Measurements from ENCODE around the gene SLC6A18.

DNA sequence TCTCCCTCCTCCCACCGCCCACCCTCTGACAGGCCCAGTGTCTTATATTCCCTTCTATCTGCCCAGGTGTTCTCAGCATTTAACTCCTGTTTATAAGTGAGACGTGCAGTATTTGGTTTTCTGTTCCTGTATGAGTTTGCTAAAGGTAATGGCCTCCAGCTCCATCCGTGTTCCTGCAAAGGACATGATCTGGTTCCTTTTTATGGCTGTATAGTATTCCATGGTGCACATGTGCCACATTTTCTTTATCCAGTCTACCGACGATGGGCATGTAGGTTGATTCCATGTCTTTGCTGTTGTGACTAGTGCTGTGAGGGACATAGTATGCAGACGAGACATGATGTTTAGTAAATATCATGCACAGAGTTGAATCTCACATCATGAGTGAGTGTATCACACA lies 30.8 kb upstream of the SLC6A18 start:
- TF ChIP-seq POLR2A (IDR thresholded peaks at IDR 0.05) = no peak
- TF ChIP-seq, protein P1, sequence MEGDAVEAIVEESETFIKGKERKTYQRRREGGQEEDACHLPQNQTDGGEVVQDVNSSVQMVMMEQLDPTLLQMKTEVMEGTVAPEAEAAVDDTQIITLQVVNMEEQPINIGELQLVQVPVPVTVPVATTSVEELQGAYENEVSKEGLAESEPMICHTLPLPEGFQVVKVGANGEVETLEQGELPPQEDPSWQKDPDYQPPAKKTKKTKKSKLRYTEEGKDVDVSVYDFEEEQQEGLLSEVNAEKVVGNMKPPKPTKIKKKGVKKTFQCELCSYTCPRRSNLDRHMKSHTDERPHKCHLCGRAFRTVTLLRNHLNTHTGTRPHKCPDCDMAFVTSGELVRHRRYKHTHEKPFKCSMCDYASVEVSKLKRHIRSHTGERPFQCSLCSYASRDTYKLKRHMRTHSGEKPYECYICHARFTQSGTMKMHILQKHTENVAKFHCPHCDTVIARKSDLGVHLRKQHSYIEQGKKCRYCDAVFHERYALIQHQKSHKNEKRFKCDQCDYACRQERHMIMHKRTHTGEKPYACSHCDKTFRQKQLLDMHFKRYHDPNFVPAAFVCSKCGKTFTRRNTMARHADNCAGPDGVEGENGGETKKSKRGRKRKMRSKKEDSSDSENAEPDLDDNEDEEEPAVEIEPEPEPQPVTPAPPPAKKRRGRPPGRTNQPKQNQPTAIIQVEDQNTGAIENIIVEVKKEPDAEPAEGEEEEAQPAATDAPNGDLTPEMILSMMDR (IDR thresholded peaks at IDR 0.05) = no peak

Measured in thyroid gland (tissue), 4 donors.